Amniotic epithelial cell (primary cell): ENCODE measurements around the gene RRBP1.
"Not testable (repeated sequence)": the region's sequence is repeated elsewhere in the genome, so short reads cannot be mapped to it uniquely, and the experiment has no call there.

Source experiments
- DNase-seq: peaks from one replicate; pipeline ENCODE4 v3.0.0-alpha.2; 2010; ENCODE audit warnings: low read depth

The RRBP1 gene

GRCh38 chr20:17661121-17661744, 20.8 kb downstream of the RRBP1 start:
- DNase-seq: peak; percentile 62

- no peak for DNase-seq
Measured at GRCh38 chr20:17660667-17661066, 21.4 kb downstream of the RRBP1 start.

GRCh38 chr20:17659801-17660200, 22.2 kb downstream of the RRBP1 start:
- no peak for DNase-seq

GRCh38 chr20:17659344-17659743, 22.7 kb downstream of the RRBP1 start:
- DNase-seq: not testable (repeated sequence)

GRCh38 chr20:17658648-17658993, 23.4 kb downstream of the RRBP1 start:
- DNase-seq: no peak

GRCh38 chr20:17657898-17658647, 24.0 kb downstream of the RRBP1 start:
- DNase-seq: no peak

- no peak for DNase-seq
Measured at GRCh38 chr20:17657079-17657825, 24.8 kb downstream of the RRBP1 start.

GRCh38 chr20:17655865-17656479, 26.1 kb downstream of the RRBP1 start:
- peak; percentile 85 for DNase-seq

GRCh38 chr20:17655286-17655651, 26.8 kb downstream of the RRBP1 start:
- DNase-seq: peak; percentile 63

- DNase-seq: peak; percentile 58
Measured at GRCh38 chr20:17654649-17655285, 27.3 kb downstream of the RRBP1 start.

GRCh38 chr20:17653835-17654648, 28.0 kb downstream of the RRBP1 start:
- no peak for DNase-seq

- DNase-seq: no peak
Measured at GRCh38 chr20:17652411-17652810, 29.6 kb downstream of the RRBP1 start.

GRCh38 chr20:17651760-17652388, 30.2 kb downstream of the RRBP1 start:
- DNase-seq: no peak

GRCh38 chr20:17651129-17651759, 30.8 kb downstream of the RRBP1 start:
- peak; percentile 61 for DNase-seq

GRCh38 chr20:17650301-17651128, 31.5 kb downstream of the RRBP1 start:
- DNase-seq: no peak

GRCh38 chr20:17648791-17649730, 33.0 kb downstream of the RRBP1 start:
- no peak for DNase-seq

GRCh38 chr20:17648315-17648646, 33.8 kb downstream of the RRBP1 start:
- peak; percentile 15 for DNase-seq
